Panc1 (cell line): ENCODE results near the gene AHNAK. TPM values are rescaled to one million over a fixed set of nuclear protein-coding genes. Genes with fewer than 3 reads are reported as not detected.
A peak's percentile ranks its signal among the peaks of the same experiment; 100 is the strongest.

Source experiments
- ATAC-seq: fragments of 200-7000 bp; cut with Tn5 transposase; 2 replicates; pipeline ENCODE4 v1.9.1; 2020; ENCODE audit warnings: mild to moderate bottlenecking, moderate library complexity
- BruUV-seq: library from RNA; stranded (reverse); fragments of 400-500 nt; replicated peaks from 2 replicates; lab custom pipeline; 2021; lab: Mats Ljungman, UMichigan
- CTCF ChIA-PET: fragments of 300-600 bp; sonication (Branson Sonifier 250); formaldehyde crosslinking; loops from one replicate; lab custom pipeline; 2022; ENCODE audit warnings: antibody characterized with exemption; lab: Charles Lee
- POLR2A ChIA-PET: fragments of 300-600 bp; sonication (Branson Sonifier 250); formaldehyde crosslinking; loops from one replicate; lab custom pipeline; 2022; ENCODE audit warnings: antibody characterized with exemption; lab: Charles Lee
- DNase-seq: peaks from one replicate; pipeline ENCODE4 v3.0.0-alpha.2; 2010; ENCODE audit warnings: low read depth, low spot score
- H3K27ac ChIP-seq: 2 replicates; pipeline ENCODE4 v1.5.1; 2011; ENCODE audit warnings: mild to moderate bottlenecking, low read length, inconsistent platforms
- H3K27me3 ChIP-seq: fragments of 200-500 bp; sonication (Bioruptor generic); 2 replicates; pipeline ENCODE4 v1.6.0; 2014; ENCODE audit warnings: low read length, inconsistent platforms; ENCODE audit not compliant: control insufficient read depth, insufficient read depth
- H3K36me3 ChIP-seq: fragments of 200-500 bp; sonication (Bioruptor generic); 2 replicates; pipeline ENCODE4 v1.5.1; 2014; ENCODE audit warnings: inconsistent platforms, mild to moderate bottlenecking, low read length, moderate library complexity; ENCODE audit not compliant: control insufficient read depth, insufficient read depth
- H3K4me1 ChIP-seq: 2 replicates; pipeline ENCODE4 v1.5.1; 2011; ENCODE audit warnings: inconsistent platforms, mild to moderate bottlenecking, low read length, moderate library complexity; ENCODE audit not compliant: control insufficient read depth, insufficient read depth
- H3K4me3 ChIP-seq, 2 experiments: 2 replicates each; pipeline ENCODE4 v1.5.1; 2011 to 2012; ENCODE audit warnings: low read depth in 2 of 2, low read length in 2 of 2, mild to moderate bottlenecking in 2 of 2, inconsistent platforms in 1 of 2, moderate library complexity in 1 of 2
- H3K9me3 ChIP-seq: fragments of 200-500 bp; sonication (Bioruptor generic); 2 replicates; pipeline ENCODE4 v1.5.1; 2014; ENCODE audit warnings: low read depth, mild to moderate bottlenecking, inconsistent platforms, low read length, moderate library complexity; ENCODE audit not compliant: control insufficient read depth, insufficient read depth
- CTCF ChIP-seq: fragments of 450-650 bp; IDR thresholded peaks from 2 replicates; pipeline ENCODE4 v1.5.1; 2017; ENCODE audit warnings: mild to moderate bottlenecking
- POLR2AphosphoS5 ChIP-seq: IDR thresholded peaks from 2 replicates; pipeline ENCODE4 v1.6.1; 2012; ENCODE audit warnings: mild to moderate bottlenecking, low read depth, low read length, moderate library complexity
- REST ChIP-seq, 2 experiments: IDR thresholded peaks; 2 replicates each; pipeline ENCODE4 v1.6.1; 2011 to 2012; ENCODE audit warnings: low read depth in 2 of 2, control low read depth in 1 of 2, low read length in 1 of 2, mild to moderate bottlenecking in 1 of 2, moderate library complexity in 1 of 2; ENCODE audit not compliant: insufficient read depth in 1 of 2
- SIN3A ChIP-seq: IDR thresholded peaks from 2 replicates; pipeline ENCODE4 v1.6.1; 2012; ENCODE audit warnings: low read depth, mild to moderate bottlenecking, low read length, moderate library complexity, borderline replicate concordance; ENCODE audit not compliant: insufficient read depth
- TCF7L2 ChIP-seq: IDR thresholded peaks from 2 replicates; pipeline ENCODE4 v1.6.1; 2011; ENCODE audit warnings: mild to moderate bottlenecking, low read depth, low read length, inconsistent platforms
- in situ Hi-C: cut with HindIII; loops from 2 replicates; pipeline ENCODE4 v1.10.0; 2016; ENCODE audit warnings: low sequenced_read_pairs, low pct_unique_long_range_greater_than_20kb
- intact Hi-C: fragments of 100-400 bp; cut with micrococcal nuclease; formaldehyde crosslinking; loops from one replicate; pipeline ENCODE4 v1.10.0; 2022; ENCODE audit not compliant: unreplicated experiment
- total RNA-seq: library from RNA; stranded (reverse); gene quantifications from one replicate; pipeline ENCODE4 v1.2.1, GENCODE V29; 2021; ENCODE audit not compliant: unreplicated experiment

The AHNAK gene
- total RNA-seq, 1 experiment from 2014 or later = 844 TPM

GRCh38 chr11:62463121-62463542 is 83.5 kb downstream of the AHNAK start:
- intact Hi-C loops (no loop called here), in situ Hi-C loops (no loop called here)
- Histone ChIP-seq H3K9me3 (no peaks in the 10 kb centered on the region), H3K27me3 (no peaks in the 10 kb centered on the region), H3K36me3 (no peaks in the 10 kb centered on the region), H3K4me3 (no peak overlapping the region), H3K4me1 (peaks cover 27% of the 10 kb centered on the region), H3K27ac (peak overlapping the region; percentile 92)
- TF ChIP-seq SIN3A (no peak), CTCF (no peak), TCF7L2 (no peak), POLR2AphosphoS5 (no peak), REST (IDR thresholded peaks at IDR 0.05; ENCODE audit: insufficient read depth in 1 of 2, low read depth in 2 of 2, low read length in 1 of 2) (no peak)
- ChIA-PET POLR2A (interaction anchor here (0.7 kb wide), 1 partner anchor 207 kb away, joined by 3 read pairs; no protein-coding TSS in a partner anchor), CTCF (no interaction called here)
- ATAC-seq (no peak), DNase-seq (no peak)
- BruUV-seq = no TSS peak

- H3K36me3 ChIP-seq = no peaks in the 10 kb centered on the region
- H3K27me3 ChIP-seq = no peaks in the 10 kb centered on the region
- H3K4me3 ChIP-seq = no peak overlapping the region
- no peak for TF ChIP-seq SIN3A
- no peak for TF ChIP-seq TCF7L2
- TF ChIP-seq CTCF = no peak
- ChIA-PET POLR2A (no interaction called here), CTCF (interaction anchor here (0.6 kb wide), 1 partner anchor 64 kb away, joined by 4 read pairs; no protein-coding TSS in a partner anchor)
- H3K27ac ChIP-seq = peak overlapping the region; percentile 92
- ATAC-seq (no peak), DNase-seq (no peak)
- no TSS peak for BruUV-seq
- H3K9me3 ChIP-seq = no peaks in the 10 kb centered on the region
- peaks cover 27% of the 10 kb centered on the region for H3K4me1 ChIP-seq
- intact Hi-C loops (no loop called here), in situ Hi-C loops (no loop called here)
Measured at GRCh38 chr11:62462508-62462892, 84.1 kb downstream of the AHNAK start.
